Fibroblast of skin of abdomen (primary cell): ENCODE results near the gene AASS. TPM values are rescaled to one million over a fixed set of nuclear protein-coding genes. Genes with fewer than 3 reads are reported as not detected.
"Not testable (repeated sequence)": the region's sequence is repeated elsewhere in the genome, so short reads cannot be mapped to it uniquely, and the experiment has no call there.

Experiments
- DNase-seq: peaks from one replicate; pipeline ENCODE4 v3.0.0-alpha.2; 2013
- polyA plus RNA-seq, 2 experiments: library from polyadenylated mRNA; unstranded; fragments of 120-200 nt; gene quantifications; one replicate each; pipeline ENCODE4 v1.2.1, GENCODE V29; 2013; ENCODE audit not compliant: insufficient read length in 2 of 2

Gene AASS
- polyA plus RNA-seq (2013, experiment 1 of 2; ENCODE audit: insufficient read length): 10.8 TPM
- 10.3 TPM for polyA plus RNA-seq (2013, experiment 2 of 2; ENCODE audit: insufficient read length)

- DNase-seq: peak; percentile 96
Measured at GRCh38 chr7:122143751-122144711, at the start of gene AASS. AASS (minus strand) TSS chr7:122144249; CDS start chr7:122133726, 10,523 bp downstream.

GRCh38 chr7:122188785-122189184 lies 44.7 kb upstream of the AASS start:
- DNase-seq: no peak

GRCh38 chr7:122183106-122183505 lies 39.1 kb upstream of the AASS start:
- DNase-seq: no peak

GRCh38 chr7:122182081-122182480 lies 38.0 kb upstream of the AASS start:
- DNase-seq: no peak

- not testable (repeated sequence) for DNase-seq
Measured at GRCh38 chr7:122172144-122172543, 28.1 kb upstream of the AASS start.

- DNase-seq: peak; percentile 59
Measured at GRCh38 chr7:122166740-122167139, 22.7 kb upstream of the AASS start.

- DNase-seq: no peak
Measured at GRCh38 chr7:122166275-122166674, 22.2 kb upstream of the AASS start.

GRCh38 chr7:122161628-122162027 lies 17.6 kb upstream of the AASS start:
- peak; percentile 22 for DNase-seq

- peak; percentile 19 for DNase-seq
Measured at GRCh38 chr7:122155566-122155965, 11.5 kb upstream of the AASS start.

- DNase-seq: no peak
Measured at GRCh38 chr7:122148878-122149277, 4.8 kb upstream of the AASS start.

- DNase-seq: no peak
Measured at GRCh38 chr7:122148081-122148480, 4.0 kb upstream of the AASS start.

GRCh38 chr7:122145937-122146645 lies 2.0 kb upstream of the AASS start:
- no peak for DNase-seq

GRCh38 chr7:122143376-122143750 lies 686 bp downstream of the AASS start:
- DNase-seq: peak; percentile 10

GRCh38 chr7:122140918-122141317 lies 3.1 kb downstream of the AASS start:
- DNase-seq: peak; percentile 3

- peak; percentile 86 for DNase-seq
Measured at GRCh38 chr7:122137251-122138077, 6.6 kb downstream of the AASS start.

GRCh38 chr7:122136639-122137245 lies 7.3 kb downstream of the AASS start:
- peak; percentile 1 for DNase-seq

- peak; percentile 10 for DNase-seq
Measured at GRCh38 chr7:122136078-122136477, 8.0 kb downstream of the AASS start.

GRCh38 chr7:122135275-122135674 lies 8.8 kb downstream of the AASS start:
- no peak for DNase-seq

- DNase-seq: not testable (repeated sequence)
Measured at GRCh38 chr7:122134793-122135192, 9.3 kb downstream of the AASS start.

- no peak for DNase-seq
Measured at GRCh38 chr7:122133477-122133876, 10.6 kb downstream of the AASS start.

GRCh38 chr7:122132341-122132740 lies 11.7 kb downstream of the AASS start:
- peak; percentile 82 for DNase-seq

GRCh38 chr7:122123746-122124145 lies 20.3 kb downstream of the AASS start:
- DNase-seq: peak; percentile 44
